Breast epithelium (tissue), 3 donors: Measurements from ENCODE around the gene DIS3L2.

Source experiments
- POLR2A ChIP-seq: fragments of 450-650 bp; IDR thresholded peaks from one replicate; pipeline ENCODE4 v1.6.1; 2016; ENCODE audit warnings: antibody characterized with exemption, mild to moderate bottlenecking, moderate library complexity
- TF ChIP-seq, protein P1 (sequence below), 3 donors: fragments of 450-650 bp; IDR thresholded peaks; one replicate each; pipeline ENCODE4 v1.5.1; 2016 to 2017; ENCODE audit warnings: antibody characterized with exemption in 3 of 3, mild to moderate bottlenecking in 3 of 3, moderate library complexity in 3 of 3

- TF ChIP-seq, protein P1, sequence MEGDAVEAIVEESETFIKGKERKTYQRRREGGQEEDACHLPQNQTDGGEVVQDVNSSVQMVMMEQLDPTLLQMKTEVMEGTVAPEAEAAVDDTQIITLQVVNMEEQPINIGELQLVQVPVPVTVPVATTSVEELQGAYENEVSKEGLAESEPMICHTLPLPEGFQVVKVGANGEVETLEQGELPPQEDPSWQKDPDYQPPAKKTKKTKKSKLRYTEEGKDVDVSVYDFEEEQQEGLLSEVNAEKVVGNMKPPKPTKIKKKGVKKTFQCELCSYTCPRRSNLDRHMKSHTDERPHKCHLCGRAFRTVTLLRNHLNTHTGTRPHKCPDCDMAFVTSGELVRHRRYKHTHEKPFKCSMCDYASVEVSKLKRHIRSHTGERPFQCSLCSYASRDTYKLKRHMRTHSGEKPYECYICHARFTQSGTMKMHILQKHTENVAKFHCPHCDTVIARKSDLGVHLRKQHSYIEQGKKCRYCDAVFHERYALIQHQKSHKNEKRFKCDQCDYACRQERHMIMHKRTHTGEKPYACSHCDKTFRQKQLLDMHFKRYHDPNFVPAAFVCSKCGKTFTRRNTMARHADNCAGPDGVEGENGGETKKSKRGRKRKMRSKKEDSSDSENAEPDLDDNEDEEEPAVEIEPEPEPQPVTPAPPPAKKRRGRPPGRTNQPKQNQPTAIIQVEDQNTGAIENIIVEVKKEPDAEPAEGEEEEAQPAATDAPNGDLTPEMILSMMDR (IDR thresholded peaks at IDR 0.05): no peak
- TF ChIP-seq POLR2A: no peak
These were observed 407.8 kb downstream of the DIS3L2 start for GRCh38 chr2:232369126-232369951.
